ENCODE data around the gene HSP90AB1. TPM values are rescaled to one million over a fixed set of nuclear protein-coding genes. Genes with fewer than 3 reads are reported as not detected.

Gene HSP90AB1
- total RNA-seq, 1 experiment from 2014 or later = 1,986 TPM

DNA sequence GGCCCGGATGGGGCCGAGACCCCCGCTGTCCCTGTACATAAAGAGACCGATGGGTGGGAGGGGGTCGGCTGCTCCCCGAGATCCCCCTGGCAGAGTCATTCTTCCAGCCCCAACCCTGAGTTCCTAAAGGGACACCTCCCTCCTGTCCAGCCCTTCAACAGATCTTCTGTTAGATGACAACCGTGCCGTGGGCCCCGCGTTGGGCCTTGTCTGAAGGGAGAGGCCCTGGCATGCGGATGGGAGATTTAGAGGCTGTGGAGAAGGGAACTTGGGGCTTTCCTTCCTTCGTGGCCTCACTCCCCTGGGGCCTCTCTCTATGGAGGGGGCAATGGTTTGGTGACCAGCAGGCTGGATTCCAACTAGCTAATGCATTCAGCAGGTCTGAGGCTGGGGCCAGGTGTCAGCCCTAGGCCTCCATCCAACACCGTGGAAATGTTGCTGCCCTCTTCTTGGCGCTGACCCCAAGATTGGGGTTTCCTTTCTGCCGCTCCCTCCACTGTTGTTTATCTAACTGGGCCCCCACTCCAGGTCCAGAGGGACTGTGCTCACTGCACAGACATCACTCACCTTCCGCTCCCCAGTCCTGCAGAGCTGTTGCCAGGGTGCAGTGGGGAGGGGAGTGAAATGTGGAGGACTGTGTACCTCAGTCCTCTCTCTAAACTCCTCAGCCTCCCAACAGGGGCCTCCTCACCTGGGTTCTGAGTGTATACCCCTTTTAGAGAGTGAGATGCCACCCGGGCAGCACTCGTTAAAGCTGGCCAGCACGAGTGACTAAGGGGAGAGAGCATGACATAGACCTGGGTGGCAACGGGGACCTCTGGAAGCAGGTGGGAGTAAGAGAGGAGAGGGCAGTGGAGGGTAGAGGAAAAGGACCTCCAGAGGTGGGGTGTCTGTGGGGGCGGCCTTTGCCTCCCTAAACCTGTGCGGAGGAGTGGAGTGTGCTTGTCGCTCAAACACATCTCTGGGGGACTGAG, 30.1 kb downstream of the HSP90AB1 start:
- H3K4me2 ChIP-seq (ENCODE audit: insufficient read depth, insufficient read length, low read length) = no peak overlapping the region
- no peak overlapping the region for H3K4me3 Mint-ChIP-seq
- no CpG with 5 or more reads among the region's 23 CpGs for WGBS (ENCODE audit: extremely low coverage, insufficient read length, low lambda C conversion rate)

More for the DNA sequence above, 30.1 kb downstream of the HSP90AB1 start:
- H3K56ac ChIP-seq (ENCODE audit: insufficient read length, low read depth, low read length) = no peak overlapping the region
- TF ChIP-seq, protein P1, sequence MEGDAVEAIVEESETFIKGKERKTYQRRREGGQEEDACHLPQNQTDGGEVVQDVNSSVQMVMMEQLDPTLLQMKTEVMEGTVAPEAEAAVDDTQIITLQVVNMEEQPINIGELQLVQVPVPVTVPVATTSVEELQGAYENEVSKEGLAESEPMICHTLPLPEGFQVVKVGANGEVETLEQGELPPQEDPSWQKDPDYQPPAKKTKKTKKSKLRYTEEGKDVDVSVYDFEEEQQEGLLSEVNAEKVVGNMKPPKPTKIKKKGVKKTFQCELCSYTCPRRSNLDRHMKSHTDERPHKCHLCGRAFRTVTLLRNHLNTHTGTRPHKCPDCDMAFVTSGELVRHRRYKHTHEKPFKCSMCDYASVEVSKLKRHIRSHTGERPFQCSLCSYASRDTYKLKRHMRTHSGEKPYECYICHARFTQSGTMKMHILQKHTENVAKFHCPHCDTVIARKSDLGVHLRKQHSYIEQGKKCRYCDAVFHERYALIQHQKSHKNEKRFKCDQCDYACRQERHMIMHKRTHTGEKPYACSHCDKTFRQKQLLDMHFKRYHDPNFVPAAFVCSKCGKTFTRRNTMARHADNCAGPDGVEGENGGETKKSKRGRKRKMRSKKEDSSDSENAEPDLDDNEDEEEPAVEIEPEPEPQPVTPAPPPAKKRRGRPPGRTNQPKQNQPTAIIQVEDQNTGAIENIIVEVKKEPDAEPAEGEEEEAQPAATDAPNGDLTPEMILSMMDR (conservative IDR thresholded peaks at IDR 0.05) = no peak
- H3K23me2 ChIP-seq (ENCODE audit: insufficient read length, low read depth, low read length, poor library complexity, severe bottlenecking) = no peaks in the 10 kb centered on the region
- H2BK15ac ChIP-seq (ENCODE audit: low read depth, low read length) = no peak overlapping the region
- H2AK5ac ChIP-seq (ENCODE audit: insufficient read length, low read length) = no peak overlapping the region
- H4K20me1 ChIP-seq (ENCODE audit: control insufficient read depth, insufficient read depth, insufficient read length) = peaks cover 3% of the 10 kb centered on the region
- no peaks in the 10 kb centered on the region for H3K27me3 ChIP-seq (ENCODE audit: insufficient read depth, low read length)
- H3K79me1 ChIP-seq (ENCODE audit: insufficient read depth, low read depth, low read length, poor library complexity, severe bottlenecking) = no peaks in the 10 kb centered on the region
- no peak overlapping the region for H3K9ac ChIP-seq (ENCODE audit: extremely low read depth, insufficient read length, low read length)
- no peaks in the 10 kb centered on the region for H3K9me3 Mint-ChIP-seq
- no peak overlapping the region for H2BK120ac ChIP-seq (ENCODE audit: low read depth, low read length, poor library complexity, severe bottlenecking)
- H3K23ac ChIP-seq (ENCODE audit: insufficient read length, low read depth, low read length) = no peak overlapping the region
- H3K27ac Mint-ChIP-seq = peak overlapping the region in 2 of 3 experiments; percentile 4 to 67; a peak in 3 of 7 replicates
- H3K9me3 ChIP-seq (ENCODE audit: control insufficient read depth, low read depth, low read length) = no peaks in the 10 kb centered on the region
- H3K27me3 Mint-ChIP-seq (ENCODE audit: low read depth) = peaks cover 11% of the 10 kb centered on the region
- DNase-seq = no peak
- H3K4me1 Mint-ChIP-seq = peaks cover 5 to 12% of the 10 kb centered on the region in 2 experiments
- H3K27ac ChIP-seq (ENCODE audit: insufficient read length, low read depth, low read length) = no peak overlapping the region
- H4K8ac ChIP-seq (replicated peaks; ENCODE audit: insufficient read length, low read depth, low read length) = no peak overlapping the region
- no peak overlapping the region for H3T11ph ChIP-seq (ENCODE audit: low read length)
- no peak overlapping the region for H2BK12ac ChIP-seq (ENCODE audit: insufficient read length, low read depth, low read length)
- no peaks in the 10 kb centered on the region for H3K79me2 ChIP-seq (ENCODE audit: insufficient read depth, low read length)
- no peak overlapping the region for H2BK20ac ChIP-seq (ENCODE audit: low read depth, low read length, poor library complexity, severe bottlenecking)
- no peak overlapping the region for H3K4ac ChIP-seq (ENCODE audit: low read depth, low read length)
- H4K5ac ChIP-seq (ENCODE audit: insufficient read length, low read depth, low read length) = no peak overlapping the region
- H3K36me3 Mint-ChIP-seq (ENCODE audit: insufficient read depth in 1 of 3, low read depth in 3 of 3) = no peaks in the 10 kb centered on the region; a peak in 1 of 7 replicates
- H3K18ac ChIP-seq (ENCODE audit: insufficient read length, low read depth, low read length) = no peak overlapping the region
- no peak overlapping the region for H2BK5ac ChIP-seq (ENCODE audit: insufficient read length, low read length)
- no peaks in the 10 kb centered on the region; the same call in 1 of the 2 replicates for H3K4me1 ChIP-seq (ENCODE audit: insufficient read depth, low read length)
- H3K14ac ChIP-seq (ENCODE audit: insufficient read depth, low read length) = no peak overlapping the region
- no peak overlapping the region for H4K91ac ChIP-seq (ENCODE audit: insufficient read length, low read depth, low read length)
- H2AFZ ChIP-seq (ENCODE audit: low read length) = no peak overlapping the region
